Measurements from ENCODE around the gene FAM240A. TPM values are rescaled to one million over a fixed set of nuclear protein-coding genes. Genes with fewer than 3 reads are reported as not detected.

Gene FAM240A
- total and polyA plus RNA-seq, 2 donors (not counting 1 experiment from before 2014, with no cell fraction given) = not detected

DNA sequence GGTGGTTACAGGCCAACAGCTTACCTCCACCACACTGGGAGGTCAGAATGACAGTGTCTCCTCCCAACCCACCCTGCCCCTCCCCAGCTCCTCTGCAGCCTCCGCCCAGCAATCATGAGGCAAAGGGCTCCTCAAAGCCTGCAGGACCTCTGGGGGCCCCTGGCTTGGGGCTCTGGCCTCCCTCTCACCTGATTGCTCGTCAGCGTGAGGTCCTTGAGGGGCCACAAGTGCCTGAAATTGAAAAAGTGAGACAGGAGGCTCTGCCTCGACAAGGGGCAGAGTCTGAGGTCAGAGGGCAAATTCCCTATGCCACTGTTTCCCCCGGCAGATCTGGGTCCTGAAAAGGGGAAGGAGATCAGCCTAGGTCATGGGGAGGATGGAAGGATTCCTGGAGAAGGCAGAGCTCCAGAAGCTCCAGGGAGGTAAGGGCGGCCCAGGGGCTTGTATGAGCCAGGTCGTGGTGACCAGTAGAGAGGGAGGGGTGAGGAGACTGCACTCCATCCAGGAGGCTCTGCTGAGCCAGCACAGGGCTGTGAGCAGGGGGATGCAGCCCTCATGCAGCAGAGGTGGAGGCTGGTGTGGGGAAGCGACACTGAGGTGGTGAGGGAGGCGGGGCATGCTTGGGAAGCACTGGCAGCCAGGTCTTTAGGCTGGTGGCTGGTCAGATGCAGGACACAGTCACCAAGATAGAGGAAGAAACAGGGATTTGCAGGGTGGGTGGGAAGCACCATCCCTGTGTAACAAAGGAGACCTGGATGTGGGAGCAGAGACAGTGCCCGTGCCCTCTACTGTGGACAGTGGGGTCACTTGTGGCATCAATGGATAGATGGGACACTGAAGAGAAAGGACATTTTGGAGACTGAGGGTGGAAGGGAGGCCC lies 61.1 kb downstream of the FAM240A start:
- Histone ChIP-seq H3K4me1 (ENCODE audit: control insufficient read depth in 2 of 2, insufficient read depth in 2 of 2, low read length in 2 of 2) (no peaks in the 10 kb centered on the region), H3K9me3 (ENCODE audit: control extremely low read depth in 1 of 3, control insufficient read depth in 2 of 3, insufficient read depth in 1 of 3, low read length in 2 of 3) (peaks cover 0 to 7% (median 0%) of the 10 kb centered on the region in 3 donors), H3K36me3 (replicated peaks in 1 of 2; ENCODE audit: control extremely low read depth in 1 of 2, control insufficient read depth in 1 of 2, extremely low read depth in 1 of 2, insufficient read depth in 2 of 2, low read length in 1 of 2) (no peaks in the 10 kb centered on the region), H3K9ac (ENCODE audit: low read length) (no peak overlapping the region), H3K79me2 (ENCODE audit: control insufficient read depth, insufficient read depth, low read length) (no peaks in the 10 kb centered on the region), H3K27me3 (replicated peaks in 1 of 4; ENCODE audit: control extremely low read depth in 1 of 4, control insufficient read depth in 3 of 4, insufficient read depth in 4 of 4, low read length in 3 of 4) (peaks cover 0 to 3% (median 0%) of the 10 kb centered on the region in 4 experiments), H3K4me2 (replicated peaks; ENCODE audit: low read depth, low read length, poor library complexity, severe bottlenecking) (no peak overlapping the region), H4K20me1 (ENCODE audit: control insufficient read depth, insufficient read depth, low read length, poor library complexity, severe bottlenecking) (no peaks in the 10 kb centered on the region), H2AFZ (ENCODE audit: insufficient read depth, low read depth, low read length, poor library complexity, severe bottlenecking) (no peak overlapping the region), H3K27ac (ENCODE audit: low read length in 2 of 2) (no peak overlapping the region), H3K4me3 (ENCODE audit: control extremely low read depth in 1 of 5, extremely low read depth in 1 of 5, insufficient read depth in 1 of 5, low read depth in 2 of 5, low read length in 4 of 5) (no peak overlapping the region)
- POLR2A ChIA-PET = no interaction called here
- H3K4me1 Mint-ChIP-seq = no peaks in the 10 kb centered on the region
- no peak overlapping the region for H3K27ac Mint-ChIP-seq
- no peaks in the 10 kb centered on the region for H3K9me3 Mint-ChIP-seq (ENCODE audit: insufficient read depth)
- no peak for ATAC-seq (ENCODE audit: low read depth)
- no peak for TF ChIP-seq EZH2 (IDR thresholded peaks at IDR 0.05; ENCODE audit: borderline replicate concordance, insufficient read depth, low read depth, low read length, poor library complexity, severe bottlenecking)
- TF ChIP-seq, protein P1, sequence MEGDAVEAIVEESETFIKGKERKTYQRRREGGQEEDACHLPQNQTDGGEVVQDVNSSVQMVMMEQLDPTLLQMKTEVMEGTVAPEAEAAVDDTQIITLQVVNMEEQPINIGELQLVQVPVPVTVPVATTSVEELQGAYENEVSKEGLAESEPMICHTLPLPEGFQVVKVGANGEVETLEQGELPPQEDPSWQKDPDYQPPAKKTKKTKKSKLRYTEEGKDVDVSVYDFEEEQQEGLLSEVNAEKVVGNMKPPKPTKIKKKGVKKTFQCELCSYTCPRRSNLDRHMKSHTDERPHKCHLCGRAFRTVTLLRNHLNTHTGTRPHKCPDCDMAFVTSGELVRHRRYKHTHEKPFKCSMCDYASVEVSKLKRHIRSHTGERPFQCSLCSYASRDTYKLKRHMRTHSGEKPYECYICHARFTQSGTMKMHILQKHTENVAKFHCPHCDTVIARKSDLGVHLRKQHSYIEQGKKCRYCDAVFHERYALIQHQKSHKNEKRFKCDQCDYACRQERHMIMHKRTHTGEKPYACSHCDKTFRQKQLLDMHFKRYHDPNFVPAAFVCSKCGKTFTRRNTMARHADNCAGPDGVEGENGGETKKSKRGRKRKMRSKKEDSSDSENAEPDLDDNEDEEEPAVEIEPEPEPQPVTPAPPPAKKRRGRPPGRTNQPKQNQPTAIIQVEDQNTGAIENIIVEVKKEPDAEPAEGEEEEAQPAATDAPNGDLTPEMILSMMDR (IDR thresholded peaks at IDR 0.05) = no peak
- 94% methylated on average over 10 of the region's 10 CpGs for WGBS (ENCODE audit: insufficient coverage)
- no peak for DNase-seq
- peaks cover 8% of the 10 kb centered on the region for H3K27me3 Mint-ChIP-seq
- intact Hi-C loops (cut with micrococcal nuclease) = no loop called here
- CTCF ChIA-PET = interaction anchor here (1.0 to 1.3 kb wide), 2 partner anchors 131 to 185 kb away, joined by 3 to 4 read pairs; no protein-coding TSS in a partner anchor
- H3K4me3 Mint-ChIP-seq = no peak overlapping the region

Measured in B cell (primary cell).